Kidney (tissue), 14 donors: ENCODE data around the gene FCHSD1. TPM values are rescaled to one million over a fixed set of nuclear protein-coding genes. Genes with fewer than 3 reads are reported as not detected.

Source experiments
- DNase-seq, 5 donors: peaks; one replicate each; pipeline ENCODE4 v3.0.0-alpha.2; 2013 to 2020
- FAIRE-seq: peaks from 2 replicates; lab custom pipeline; 2012; peaks lifted over from hg19 to GRCh38; lab: Jason Lieb, UNC
- H3K27ac ChIP-seq, 2 donors: one replicate each; pipeline ENCODE4 v1.7.0; 2013; ENCODE audit warnings: low read depth in 2 of 2, low read length in 2 of 2, inconsistent platforms in 1 of 2
- H3K27me3 ChIP-seq: one replicate; pipeline ENCODE4 v1.7.1; 2013; ENCODE audit warnings: low read length, inconsistent platforms; ENCODE audit not compliant: control insufficient read depth, insufficient read depth
- H3K36me3 ChIP-seq, 3 donors: one replicate each; pipeline versions ENCODE4 v1.7.0 to v1.7.1; 2013; ENCODE audit warnings: low read length in 3 of 3, control low read depth in 1 of 3, inconsistent platforms in 1 of 3; ENCODE audit not compliant: insufficient read depth in 3 of 3, control insufficient read depth in 2 of 3
- H3K4me1 ChIP-seq, 3 donors: one replicate each; pipeline versions ENCODE4 v1.7.0 to v1.7.1; 2013; ENCODE audit warnings: low read length in 3 of 3, inconsistent platforms in 1 of 3, low read depth in 1 of 3; ENCODE audit not compliant: control insufficient read depth in 2 of 3, insufficient read depth in 2 of 3
- H3K4me3 ChIP-seq, 3 donors: one replicate each; pipeline versions ENCODE4 v1.7.0 to v1.8.1; 2013; ENCODE audit warnings: low read length in 3 of 3, control low read depth in 1 of 3, inconsistent platforms in 1 of 3
- H3K9ac ChIP-seq, 3 donors: one replicate each; pipeline versions ENCODE4 v1.7.0 to v1.7.1; 2013; ENCODE audit warnings: low read length in 3 of 3, control low read depth in 1 of 3, inconsistent platforms in 1 of 3
- H3K9me3 ChIP-seq, 3 donors: one replicate each; pipeline versions ENCODE4 v1.7.0 to v1.7.1; 2013; ENCODE audit warnings: low read length in 3 of 3, control low read depth in 1 of 3, inconsistent platforms in 1 of 3; ENCODE audit not compliant: control insufficient read depth in 2 of 3, insufficient read depth in 1 of 3
- CTCF ChIP-seq: IDR thresholded peaks from 3 replicates; pipeline ENCODE4 v1.5.1; 2012; ENCODE audit warnings: mild to moderate bottlenecking, moderate library complexity, borderline replicate concordance; ENCODE audit not compliant: insufficient read depth; ENCODE audit errors: extremely low read depth
- intact Hi-C: fragments of 100-400 bp; cut with DNase I; formaldehyde crosslinking; loops from one replicate; pipeline ENCODE4 v1.11.1; 2022
- polyA plus RNA-seq: library from polyadenylated mRNA; stranded (reverse); fragments of 350-450 nt; fragmentation: Illumina TruSeq; extraction: RNeasy Lipid Tissue Mini Kit (QIAGEN cat#74804); gene quantifications from one replicate; pipeline ENCODE4 v1.2.3, GENCODE V29; 2014; ENCODE audit warnings: low read depth, low replicate concordance; ENCODE audit not compliant: insufficient read depth
- total RNA-seq: library from RNA; stranded (reverse); fragmentation: NEBNext Ultra II Directional; extraction: Animal tissue kit (Norgen Biotek cat#: 25700); gene quantifications from one replicate; pipeline ENCODE4 v1.2.1, GENCODE V29; 2021
- donor health status: control.
- donor health status: control.
- donor health status: control.
- donor health status: control.
- donor health status: control.
- donor health status: DM: yes; HTN: yes; CAD: no.
- donor health status: Normal renal cell carcinoma (clear cell type).

Gene FCHSD1
- total and polyA plus RNA-seq, 2 donors from 2014 or later: 6.4 to 20.3 TPM

- Histone ChIP-seq H3K4me3 (no peak overlapping the region), H3K27ac (no peak overlapping the region), H3K9ac (no peak overlapping the region), H3K9me3 (no peaks in the 10 kb centered on the region), H3K27me3 (no peaks in the 10 kb centered on the region), H3K36me3 (peaks cover 0 to 4% (median 2%) of the 10 kb centered on the region in 3 donors), H3K4me1 (no peaks in the 10 kb centered on the region)
- intact Hi-C loops: no loop called here
- TF ChIP-seq CTCF: no peak
- DNase-seq (no peak), FAIRE-seq (no peak)
These were observed 12.3 kb upstream of the FCHSD1 start for GRCh38 chr5:141663506-141663905.

DNA sequence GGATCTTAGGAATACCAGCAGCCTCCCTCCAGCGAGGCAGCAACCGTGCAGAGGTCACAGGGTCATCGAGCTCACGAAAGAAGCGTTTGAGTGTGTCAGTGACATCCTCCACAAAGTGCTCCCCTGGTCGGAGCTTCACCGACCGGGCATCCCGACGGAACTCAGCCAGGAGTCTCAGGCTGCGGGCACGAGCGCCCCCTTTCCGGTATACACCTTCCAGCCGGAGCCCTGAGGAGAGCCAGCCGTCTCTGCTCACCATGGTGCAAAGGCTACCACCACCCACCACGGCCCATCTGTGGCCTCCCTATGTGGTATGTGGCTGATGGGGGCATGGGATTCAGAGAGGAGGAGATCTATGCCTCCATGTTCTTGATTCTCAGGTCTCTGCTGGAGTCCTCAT lies 10.8 kb upstream of the FCHSD1 start:
- no peak for FAIRE-seq

DNA sequence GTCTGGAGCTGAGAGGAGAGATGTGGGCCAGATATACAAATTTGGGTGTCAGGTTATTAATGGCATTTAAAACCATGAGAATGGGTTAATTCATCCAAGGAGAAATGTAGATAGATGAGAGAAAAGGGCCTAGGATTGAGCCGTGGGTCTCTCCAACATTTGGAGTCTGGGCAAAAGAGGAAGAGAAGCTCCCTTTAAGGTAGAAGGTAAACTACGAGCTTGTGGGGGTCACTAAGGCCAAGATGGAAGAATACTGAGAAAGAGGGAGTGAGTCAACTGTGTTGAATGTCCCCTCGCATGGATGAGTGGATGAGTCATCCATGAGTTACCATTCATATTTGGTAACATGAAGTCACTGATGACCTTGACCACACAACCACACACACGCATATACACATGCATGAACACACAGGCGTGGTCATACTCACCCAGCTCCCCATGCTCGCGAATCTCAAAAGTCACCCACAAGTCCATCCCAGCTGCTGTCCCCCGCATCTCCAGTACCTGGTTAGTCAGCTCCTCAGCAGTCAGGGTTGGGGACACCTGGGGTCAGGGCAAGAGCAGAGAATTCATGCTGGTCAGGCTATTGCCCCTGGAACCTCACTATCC lies 6.8 kb upstream of the FCHSD1 start:
- no peaks in the 10 kb centered on the region for H3K27me3 ChIP-seq
- intact Hi-C loops: no loop called here
- no peak overlapping the region for H3K4me3 ChIP-seq
- FAIRE-seq: no peak
- H3K9ac ChIP-seq: no peak overlapping the region
- TF ChIP-seq CTCF: no peak
- no peak for DNase-seq
- no peaks in the 10 kb centered on the region for H3K4me1 ChIP-seq
- peaks cover 0 to 3% (median 2%) of the 10 kb centered on the region in 3 donors for H3K36me3 ChIP-seq
- no peak overlapping the region for H3K27ac ChIP-seq
- H3K9me3 ChIP-seq: no peaks in the 10 kb centered on the region

More for the DNA sequence above, 10.8 kb upstream of the FCHSD1 start:
- H3K27ac ChIP-seq: no peak overlapping the region
- intact Hi-C loops: no loop called here
- H3K9ac ChIP-seq: no peak overlapping the region
- H3K9me3 ChIP-seq: no peaks in the 10 kb centered on the region
- TF ChIP-seq CTCF: no peak
- H3K27me3 ChIP-seq: no peaks in the 10 kb centered on the region
- peaks cover 0 to 7% (median 2%) of the 10 kb centered on the region in 3 donors for H3K36me3 ChIP-seq
- no peak overlapping the region for H3K4me3 ChIP-seq
- no peaks in the 10 kb centered on the region for H3K4me1 ChIP-seq
- no peak for DNase-seq

GRCh38 chr5:141657404-141657803 lies 6.2 kb upstream of the FCHSD1 start:
- H3K27ac ChIP-seq: no peak overlapping the region
- H3K27me3 ChIP-seq: no peaks in the 10 kb centered on the region
- H3K36me3 ChIP-seq: peaks cover 0 to 3% (median 2%) of the 10 kb centered on the region in 3 donors
- TF ChIP-seq CTCF: no peak
- no peaks in the 10 kb centered on the region for H3K4me1 ChIP-seq
- DNase-seq (no peak), FAIRE-seq (no peak)
- intact Hi-C loops: no loop called here
- no peaks in the 10 kb centered on the region for H3K9me3 ChIP-seq
- no peak overlapping the region for H3K9ac ChIP-seq
- no peak overlapping the region for H3K4me3 ChIP-seq
